T-helper 2 cell treated with Interferon-gamma antibody and Interleukin-4, amounts not matched to agents 5 μg/mL and 100 μg/mL, for 36 hours (primary cell): Measurements from ENCODE around the gene FOXN1.

Experiments
- DNase-seq: peaks from one replicate; pipeline ENCODE4 v3.0.0; 2021; ENCODE audit warnings: low spot score
- H3K27ac Mint-ChIP-seq: one replicate; pipeline ENCODE4 v1.8.0; 2021; ENCODE audit warnings: mild to moderate bottlenecking, mixed read lengths
- H3K27me3 Mint-ChIP-seq: one replicate; pipeline ENCODE4 v1.8.0; 2021; ENCODE audit warnings: low read depth, mixed read lengths
- H3K36me3 Mint-ChIP-seq: one replicate; pipeline ENCODE4 v1.8.0; 2021; ENCODE audit warnings: low read depth, mixed read lengths
- H3K4me1 Mint-ChIP-seq: one replicate; pipeline ENCODE4 v1.8.0; 2021; ENCODE audit warnings: low read depth, mixed read lengths
- H3K4me3 Mint-ChIP-seq: one replicate; pipeline ENCODE4 v1.8.0; 2022; ENCODE audit warnings: mild to moderate bottlenecking, moderate library complexity, mixed read lengths
- H3K9me3 Mint-ChIP-seq: one replicate; pipeline ENCODE4 v1.8.0; 2021; ENCODE audit warnings: mixed read lengths

The FOXN1 gene

GRCh38 chr17:28579526-28579925 lies 73.4 kb downstream of the FOXN1 start:
- H3K27ac Mint-ChIP-seq, result peak overlapping the region; percentile 79
- DNase-seq, result peak; percentile 66
- H3K9me3 Mint-ChIP-seq, result no peaks in the 10 kb centered on the region
- H3K4me1 Mint-ChIP-seq, result peaks cover 40% of the 10 kb centered on the region
- peaks cover 46% of the 10 kb centered on the region for H3K36me3 Mint-ChIP-seq
- no peaks in the 10 kb centered on the region for H3K27me3 Mint-ChIP-seq
- peak overlapping the region; percentile 32 for H3K4me3 Mint-ChIP-seq

- H3K27me3 Mint-ChIP-seq, result no peaks in the 10 kb centered on the region
- peaks cover 48% of the 10 kb centered on the region for H3K36me3 Mint-ChIP-seq
- no peaks in the 10 kb centered on the region for H3K9me3 Mint-ChIP-seq
- peaks cover 34% of the 10 kb centered on the region for H3K4me1 Mint-ChIP-seq
- DNase-seq, result no peak
- H3K4me3 Mint-ChIP-seq, result no peak overlapping the region
- H3K27ac Mint-ChIP-seq, result peak overlapping the region; percentile 69
These were observed 74.8 kb downstream of the FOXN1 start for GRCh38 chr17:28580959-28581358.

- peaks cover 47% of the 10 kb centered on the region for H3K36me3 Mint-ChIP-seq
- H3K27ac Mint-ChIP-seq, result no peak overlapping the region
- H3K4me1 Mint-ChIP-seq, result peaks cover 26% of the 10 kb centered on the region
- no peak overlapping the region for H3K4me3 Mint-ChIP-seq
- H3K9me3 Mint-ChIP-seq, result no peaks in the 10 kb centered on the region
- no peak for DNase-seq
- no peaks in the 10 kb centered on the region for H3K27me3 Mint-ChIP-seq
These were observed 76.4 kb downstream of the FOXN1 start for GRCh38 chr17:28582513-28582912.

- Mint-ChIP-seq H3K4me1 (peaks cover 20% of the 10 kb centered on the region), H3K27ac (no peak overlapping the region), H3K9me3 (no peaks in the 10 kb centered on the region), H3K27me3 (no peaks in the 10 kb centered on the region), H3K36me3 (peaks cover 38% of the 10 kb centered on the region), H3K4me3 (no peak overlapping the region)
- no peak for DNase-seq
These were observed 78.3 kb downstream of the FOXN1 start for GRCh38 chr17:28584434-28584833.

- peaks cover 6% of the 10 kb centered on the region for H3K4me1 Mint-ChIP-seq
- H3K27me3 Mint-ChIP-seq, result no peaks in the 10 kb centered on the region
- DNase-seq, result no peak
- no peak overlapping the region for H3K27ac Mint-ChIP-seq
- H3K36me3 Mint-ChIP-seq, result peaks cover 31% of the 10 kb centered on the region
- H3K9me3 Mint-ChIP-seq, result no peaks in the 10 kb centered on the region
- no peak overlapping the region for H3K4me3 Mint-ChIP-seq
These were observed 79.7 kb downstream of the FOXN1 start for GRCh38 chr17:28585851-28586250.
